Neural cell (in vitro differentiated cells): Measurements from ENCODE around the gene LILRA1.

ENCODE experiments used
- EP300 ChIP-seq: fragments of 450-650 bp; conservative IDR thresholded peaks from 2 replicates; pipeline ENCODE4 v1.6.1; 2014; ENCODE audit warnings: antibody characterized with exemption, mild to moderate bottlenecking, moderate library complexity; ENCODE audit not compliant: poor library complexity, severe bottlenecking
- EZH2 ChIP-seq: fragments of 200-600, 300-800 bp; shearing (Covaris generic), sonication (generic); IDR thresholded peaks from 2 replicates; pipeline ENCODE4 v1.6.1; 2014; ENCODE audit warnings: antibody characterized with exemption, low read length, borderline replicate concordance, mild to moderate bottlenecking; ENCODE audit not compliant: insufficient read depth, poor library complexity, severe bottlenecking
- MXI1 ChIP-seq: fragments of 450-650 bp; conservative IDR thresholded peaks from 2 replicates; pipeline ENCODE4 v1.6.1; 2014; ENCODE audit warnings: antibody characterized with exemption, mild to moderate bottlenecking; ENCODE audit not compliant: poor library complexity, severe bottlenecking
- POLR2AphosphoS5 ChIP-seq: IDR thresholded peaks from 2 replicates; pipeline ENCODE4 v1.6.1; 2012
- RAD21 ChIP-seq: fragments of 450-650 bp; conservative IDR thresholded peaks from 2 replicates; pipeline ENCODE4 v1.6.1; 2014; ENCODE audit warnings: antibody characterized with exemption, mild to moderate bottlenecking, moderate library complexity
- SMC3 ChIP-seq: fragments of 450-650 bp; conservative IDR thresholded peaks from 2 replicates; pipeline ENCODE4 v1.6.1; 2014; ENCODE audit warnings: antibody characterized with exemption, mild to moderate bottlenecking, moderate library complexity; ENCODE audit not compliant: poor library complexity
- TAF1 ChIP-seq: IDR thresholded peaks from 2 replicates; pipeline ENCODE4 v1.6.1; 2012; ENCODE audit warnings: low read depth
- TF ChIP-seq, protein P1 (sequence below): fragments of 450-650 bp; IDR thresholded peaks from 2 replicates; pipeline ENCODE4 v1.5.1; 2014; ENCODE audit warnings: antibody characterized with exemption, mild to moderate bottlenecking, moderate library complexity; ENCODE audit not compliant: poor library complexity, severe bottlenecking
- TF ChIP-seq, protein P2 (sequence below): IDR thresholded peaks from 2 replicates; pipeline ENCODE4 v1.6.1; 2012; ENCODE audit warnings: borderline replicate concordance

DNA sequence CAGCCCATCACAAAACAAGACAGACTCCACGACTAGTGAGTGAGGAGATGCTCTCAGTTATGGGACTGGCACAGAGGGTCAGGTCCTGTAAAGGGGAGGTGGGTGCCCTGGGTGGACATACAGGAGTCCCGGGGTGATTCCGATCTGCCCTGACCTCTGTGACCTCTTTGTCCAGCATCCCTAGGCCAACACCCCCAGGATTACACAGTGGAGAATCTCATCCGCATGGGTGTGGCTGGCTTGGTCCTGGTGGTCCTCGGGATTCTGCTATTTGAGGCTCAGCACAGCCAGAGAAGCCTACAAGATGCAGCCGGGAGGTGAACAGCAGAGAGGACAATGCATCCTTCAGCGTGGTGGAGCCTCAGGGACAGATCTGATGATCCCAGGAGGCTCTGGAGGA is 6.4 kb upstream of the LILRA1 start:
- TF ChIP-seq, protein P1, sequence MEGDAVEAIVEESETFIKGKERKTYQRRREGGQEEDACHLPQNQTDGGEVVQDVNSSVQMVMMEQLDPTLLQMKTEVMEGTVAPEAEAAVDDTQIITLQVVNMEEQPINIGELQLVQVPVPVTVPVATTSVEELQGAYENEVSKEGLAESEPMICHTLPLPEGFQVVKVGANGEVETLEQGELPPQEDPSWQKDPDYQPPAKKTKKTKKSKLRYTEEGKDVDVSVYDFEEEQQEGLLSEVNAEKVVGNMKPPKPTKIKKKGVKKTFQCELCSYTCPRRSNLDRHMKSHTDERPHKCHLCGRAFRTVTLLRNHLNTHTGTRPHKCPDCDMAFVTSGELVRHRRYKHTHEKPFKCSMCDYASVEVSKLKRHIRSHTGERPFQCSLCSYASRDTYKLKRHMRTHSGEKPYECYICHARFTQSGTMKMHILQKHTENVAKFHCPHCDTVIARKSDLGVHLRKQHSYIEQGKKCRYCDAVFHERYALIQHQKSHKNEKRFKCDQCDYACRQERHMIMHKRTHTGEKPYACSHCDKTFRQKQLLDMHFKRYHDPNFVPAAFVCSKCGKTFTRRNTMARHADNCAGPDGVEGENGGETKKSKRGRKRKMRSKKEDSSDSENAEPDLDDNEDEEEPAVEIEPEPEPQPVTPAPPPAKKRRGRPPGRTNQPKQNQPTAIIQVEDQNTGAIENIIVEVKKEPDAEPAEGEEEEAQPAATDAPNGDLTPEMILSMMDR = no peak
- TF ChIP-seq POLR2AphosphoS5 = no peak
- no peak for TF ChIP-seq SMC3
- TF ChIP-seq RAD21 = no peak
- TF ChIP-seq EP300 = no peak
- TF ChIP-seq EZH2 = no peak
- TF ChIP-seq, protein P2, sequence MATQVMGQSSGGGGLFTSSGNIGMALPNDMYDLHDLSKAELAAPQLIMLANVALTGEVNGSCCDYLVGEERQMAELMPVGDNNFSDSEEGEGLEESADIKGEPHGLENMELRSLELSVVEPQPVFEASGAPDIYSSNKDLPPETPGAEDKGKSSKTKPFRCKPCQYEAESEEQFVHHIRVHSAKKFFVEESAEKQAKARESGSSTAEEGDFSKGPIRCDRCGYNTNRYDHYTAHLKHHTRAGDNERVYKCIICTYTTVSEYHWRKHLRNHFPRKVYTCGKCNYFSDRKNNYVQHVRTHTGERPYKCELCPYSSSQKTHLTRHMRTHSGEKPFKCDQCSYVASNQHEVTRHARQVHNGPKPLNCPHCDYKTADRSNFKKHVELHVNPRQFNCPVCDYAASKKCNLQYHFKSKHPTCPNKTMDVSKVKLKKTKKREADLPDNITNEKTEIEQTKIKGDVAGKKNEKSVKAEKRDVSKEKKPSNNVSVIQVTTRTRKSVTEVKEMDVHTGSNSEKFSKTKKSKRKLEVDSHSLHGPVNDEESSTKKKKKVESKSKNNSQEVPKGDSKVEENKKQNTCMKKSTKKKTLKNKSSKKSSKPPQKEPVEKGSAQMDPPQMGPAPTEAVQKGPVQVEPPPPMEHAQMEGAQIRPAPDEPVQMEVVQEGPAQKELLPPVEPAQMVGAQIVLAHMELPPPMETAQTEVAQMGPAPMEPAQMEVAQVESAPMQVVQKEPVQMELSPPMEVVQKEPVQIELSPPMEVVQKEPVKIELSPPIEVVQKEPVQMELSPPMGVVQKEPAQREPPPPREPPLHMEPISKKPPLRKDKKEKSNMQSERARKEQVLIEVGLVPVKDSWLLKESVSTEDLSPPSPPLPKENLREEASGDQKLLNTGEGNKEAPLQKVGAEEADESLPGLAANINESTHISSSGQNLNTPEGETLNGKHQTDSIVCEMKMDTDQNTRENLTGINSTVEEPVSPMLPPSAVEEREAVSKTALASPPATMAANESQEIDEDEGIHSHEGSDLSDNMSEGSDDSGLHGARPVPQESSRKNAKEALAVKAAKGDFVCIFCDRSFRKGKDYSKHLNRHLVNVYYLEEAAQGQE = no peak
- no peak for TF ChIP-seq MXI1
- no peak for TF ChIP-seq TAF1
